Gastrocnemius medialis (tissue), 4 donors: ENCODE results near the gene CACNA1C. TPM values are rescaled to one million over a fixed set of nuclear protein-coding genes. Genes with fewer than 3 reads are reported as not detected.

Source experiments
- ATAC-seq, 2 donors: fragments of 150-250 bp; one replicate each; pipeline ENCODE4 v1.9.1; 2016
- DNase-seq, 2 donors: peaks; one replicate each; pipeline ENCODE4 v3.0.0-alpha.2; 2019
- H3K27ac ChIP-seq, 4 donors: fragments of 200-600 bp; sonication (generic); 1 replicate in 1 of 4; 2 replicates in 3 of 4; pipeline ENCODE4 v1.5.1; 2016 to 2018; ENCODE audit warnings: mild to moderate bottlenecking in 2 of 4, moderate library complexity in 1 of 4
- H3K27me3 ChIP-seq, 3 donors: fragments of 200-600 bp; sonication (generic) in 2 of 3; 1 replicate in 1 of 3; 2 replicates in 2 of 3; pipeline versions ENCODE4 v1.5.1 to v1.6.0; 2016 to 2019; ENCODE audit warnings: mild to moderate bottlenecking in 1 of 3, moderate library complexity in 1 of 3
- H3K36me3 ChIP-seq, 2 donors: fragments of 200-600 bp; sonication (generic) in 1 of 2; one replicate each; pipeline ENCODE4 v1.5.1; 2017 to 2018
- H3K4me1 ChIP-seq, 2 donors: fragments of 200-600 bp; sonication (generic) in 1 of 2; one replicate each; pipeline ENCODE4 v1.5.1; 2016 to 2017; ENCODE audit warnings: mild to moderate bottlenecking in 2 of 2
- H3K4me3 ChIP-seq, 4 donors: fragments of 200-600 bp; sonication (generic) in 3 of 4; 1 replicate in 1 of 4; 2 replicates in 3 of 4; pipeline ENCODE4 v1.5.1; 2016 to 2019; ENCODE audit warnings: mild to moderate bottlenecking in 2 of 4
- H3K9me3 ChIP-seq, 3 donors: fragments of 200-600 bp; sonication (generic) in 2 of 3; 1 replicate in 1 of 3; 2 replicates in 2 of 3; pipeline ENCODE4 v1.5.1; 2016 to 2019
- POLR2A ChIP-seq, 2 donors: fragments of 450-650 bp; IDR thresholded peaks; one replicate each; pipeline ENCODE4 v1.6.1; 2017; ENCODE audit warnings: antibody characterized with exemption in 2 of 2, mild to moderate bottlenecking in 2 of 2, moderate library complexity in 2 of 2
- in situ Hi-C, 4 donors: fragments of 200-750 bp; cut with MboI; loops; one replicate each; pipeline versions ENCODE4 v1.15.0 to v1.8.0; 2017; ENCODE audit warnings: low sequenced_read_pairs in 4 of 4
- intact Hi-C: fragments of 100-400 bp; cut with DNase I; formaldehyde crosslinking; loops from one replicate; pipeline ENCODE4 v1.15.1; 2023; ENCODE audit warnings: low total_unique reads
- total RNA-seq, 4 donors: library from RNA; depleted of rRNA; stranded (reverse); fragments of >200 nt; gene quantifications; one replicate each; pipeline versions ENCODE4 v1.1.0 to v1.2.3, GENCODE V29; 2016
- TF ChIP-seq, protein P1 (sequence below), 5 experiments: fragments of 450-650 bp in 3 of 5; fragments of 200-600 bp in 2 of 5; sonication (generic) in 2 of 5; IDR thresholded peaks in 4 of 5; conservative IDR thresholded peaks in 1 of 5; 1 replicate in 4 of 5; 2 replicates in 1 of 5; pipeline ENCODE4 v1.5.1; 2016 to 2019; ENCODE audit warnings: antibody characterized with exemption in 5 of 5, mild to moderate bottlenecking in 3 of 5, moderate library complexity in 3 of 5

Gene CACNA1C
- total RNA-seq, 4 donors from 2014 or later, result 0.80 to 1.8 (median 0.91) TPM

DNA sequence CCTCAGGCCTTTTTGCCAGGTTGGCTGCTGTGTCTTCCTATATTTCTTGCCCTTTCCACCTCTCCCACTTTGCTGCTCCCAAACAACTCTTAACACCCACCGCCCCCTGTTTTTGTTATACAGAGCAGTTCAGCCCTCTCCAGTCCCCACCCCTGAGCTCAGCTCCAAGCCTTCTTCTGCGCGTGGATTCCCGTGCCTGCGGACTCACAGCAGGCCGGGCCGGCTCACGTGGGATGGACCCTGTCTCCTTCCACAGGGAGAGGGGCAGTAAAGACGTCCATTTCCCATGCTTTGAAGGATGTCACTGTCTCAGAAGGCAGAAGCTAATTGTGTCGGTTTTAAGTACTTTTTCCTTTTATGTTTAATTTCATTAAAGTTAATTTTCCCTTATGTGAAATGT is 139.4 kb downstream of the CACNA1C start:
- H3K9me3 ChIP-seq, result no peaks in the 10 kb centered on the region
- intact Hi-C loops (no loop called here), in situ Hi-C loops (no loop called here)
- no peak overlapping the region for H3K27ac ChIP-seq
- DNase-seq (no peak), ATAC-seq (no peak)
- peaks cover 0 to 4% (median 0%) of the 10 kb centered on the region in 3 donors for H3K27me3 ChIP-seq
- H3K4me3 ChIP-seq, result no peak overlapping the region
- no peaks in the 10 kb centered on the region for H3K4me1 ChIP-seq
- no peak for TF ChIP-seq POLR2A (IDR thresholded peaks at IDR 0.05)
- TF ChIP-seq, protein P1, sequence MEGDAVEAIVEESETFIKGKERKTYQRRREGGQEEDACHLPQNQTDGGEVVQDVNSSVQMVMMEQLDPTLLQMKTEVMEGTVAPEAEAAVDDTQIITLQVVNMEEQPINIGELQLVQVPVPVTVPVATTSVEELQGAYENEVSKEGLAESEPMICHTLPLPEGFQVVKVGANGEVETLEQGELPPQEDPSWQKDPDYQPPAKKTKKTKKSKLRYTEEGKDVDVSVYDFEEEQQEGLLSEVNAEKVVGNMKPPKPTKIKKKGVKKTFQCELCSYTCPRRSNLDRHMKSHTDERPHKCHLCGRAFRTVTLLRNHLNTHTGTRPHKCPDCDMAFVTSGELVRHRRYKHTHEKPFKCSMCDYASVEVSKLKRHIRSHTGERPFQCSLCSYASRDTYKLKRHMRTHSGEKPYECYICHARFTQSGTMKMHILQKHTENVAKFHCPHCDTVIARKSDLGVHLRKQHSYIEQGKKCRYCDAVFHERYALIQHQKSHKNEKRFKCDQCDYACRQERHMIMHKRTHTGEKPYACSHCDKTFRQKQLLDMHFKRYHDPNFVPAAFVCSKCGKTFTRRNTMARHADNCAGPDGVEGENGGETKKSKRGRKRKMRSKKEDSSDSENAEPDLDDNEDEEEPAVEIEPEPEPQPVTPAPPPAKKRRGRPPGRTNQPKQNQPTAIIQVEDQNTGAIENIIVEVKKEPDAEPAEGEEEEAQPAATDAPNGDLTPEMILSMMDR (IDR thresholded peaks at IDR 0.05 in 4 of 5, conservative IDR thresholded peaks at IDR 0.05 in 1 of 5), result no peak
- no peaks in the 10 kb centered on the region for H3K36me3 ChIP-seq

DNA sequence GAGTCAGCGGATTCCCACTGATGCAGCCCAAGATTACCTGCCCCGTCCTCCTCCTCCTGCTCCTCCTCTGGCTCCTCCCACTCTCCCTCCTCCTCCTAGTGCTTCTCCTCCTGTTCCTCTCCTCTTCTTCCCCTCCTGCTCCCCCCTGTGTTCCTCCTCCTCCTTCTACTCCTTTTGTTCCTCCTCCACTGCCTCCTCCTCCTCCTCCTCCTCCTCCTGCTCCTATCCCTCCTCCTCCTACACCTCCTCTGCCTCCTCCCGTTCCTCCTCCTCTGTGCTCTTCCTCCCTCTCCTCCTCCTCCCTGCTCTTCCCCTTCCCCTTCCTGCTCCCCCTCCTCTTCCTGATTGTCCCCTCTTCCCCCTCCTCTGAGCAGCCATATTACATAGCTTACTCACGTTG is 141.3 kb downstream of the CACNA1C start:
- H3K4me3 ChIP-seq, result no peak overlapping the region
- intact Hi-C loops (no loop called here), in situ Hi-C loops (no loop called here)
- TF ChIP-seq, protein P1 (IDR thresholded peaks at IDR 0.05 in 4 of 5, conservative IDR thresholded peaks at IDR 0.05 in 1 of 5), result no peak
- no peak for TF ChIP-seq POLR2A (IDR thresholded peaks at IDR 0.05)
- H3K27me3 ChIP-seq, result peaks cover 0 to 6% (median 4%) of the 10 kb centered on the region in 3 donors
- ATAC-seq (no peak), DNase-seq (no peak)
- H3K4me1 ChIP-seq, result no peaks in the 10 kb centered on the region
- H3K36me3 ChIP-seq, result no peaks in the 10 kb centered on the region
- H3K27ac ChIP-seq, result peak overlapping the region in 3 of 4 donors; percentile 45 to 63 (median 51)
- no peaks in the 10 kb centered on the region for H3K9me3 ChIP-seq

DNA sequence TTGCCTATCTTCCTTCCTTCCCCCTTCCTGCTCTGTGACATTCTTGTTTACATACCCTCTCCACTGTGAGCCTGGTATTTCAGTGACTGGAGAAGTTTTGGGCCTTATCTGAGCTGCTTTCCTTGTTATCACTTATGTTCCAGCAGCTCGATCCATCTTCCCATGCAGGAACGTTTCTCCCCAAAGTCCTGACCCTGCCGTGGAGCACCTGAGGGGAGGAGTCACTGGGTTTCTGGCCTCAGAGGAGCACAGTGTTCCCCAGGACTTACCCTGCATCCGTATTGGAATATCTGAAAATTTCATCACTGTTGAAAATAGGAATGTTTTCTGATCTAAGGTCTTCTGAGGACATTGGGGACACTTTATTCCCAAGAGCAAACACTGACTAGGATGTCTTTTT is 141.8 kb downstream of the CACNA1C start:
- no peak overlapping the region for H3K4me3 ChIP-seq
- peak overlapping the region in 3 of 4 donors; percentile 45 to 63 (median 51) for H3K27ac ChIP-seq
- TF ChIP-seq, protein P1 (IDR thresholded peaks at IDR 0.05 in 4 of 5, conservative IDR thresholded peaks at IDR 0.05 in 1 of 5), result no peak
- TF ChIP-seq POLR2A (IDR thresholded peaks at IDR 0.05), result no peak
- intact Hi-C loops, result no loop called here
- no peaks in the 10 kb centered on the region for H3K36me3 ChIP-seq
- ATAC-seq (peak; percentile 24 to 50), DNase-seq (no peak)
- H3K9me3 ChIP-seq, result no peaks in the 10 kb centered on the region
- no peaks in the 10 kb centered on the region for H3K4me1 ChIP-seq
- H3K27me3 ChIP-seq, result peaks cover 0 to 6% (median 4%) of the 10 kb centered on the region in 3 donors
- in situ Hi-C loops, result no loop called here

DNA sequence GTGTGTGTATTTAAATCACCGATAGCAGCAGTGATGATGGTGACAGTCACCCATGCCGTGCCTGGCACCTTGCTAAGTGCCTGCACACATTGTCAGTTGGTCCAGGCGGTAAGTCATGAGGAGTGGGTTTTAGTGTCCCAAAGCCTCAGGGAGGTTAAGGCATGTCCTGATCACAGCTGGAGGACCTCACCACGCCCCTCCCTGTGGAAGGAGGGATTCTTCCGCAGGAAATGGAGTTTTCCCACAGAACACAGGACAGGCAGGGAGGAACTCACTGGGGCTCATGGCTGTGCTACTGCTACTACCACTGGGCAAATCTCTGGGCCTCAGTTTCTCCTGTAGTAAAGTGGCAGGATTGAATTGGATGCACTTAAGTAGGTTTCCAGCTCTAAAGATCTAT is 142.3 kb downstream of the CACNA1C start:
- ATAC-seq (peak in 1 of 2 donors; percentile 6), DNase-seq (no peak)
- Histone ChIP-seq H3K36me3 (no peaks in the 10 kb centered on the region), H3K9me3 (no peaks in the 10 kb centered on the region), H3K4me3 (no peak overlapping the region), H3K4me1 (no peaks in the 10 kb centered on the region), H3K27me3 (peaks cover 0 to 6% (median 4%) of the 10 kb centered on the region in 3 donors), H3K27ac (peak overlapping the region in 3 of 4 donors; percentile 43 to 58 (median 57))
- intact Hi-C loops, result no loop called here
- in situ Hi-C loops, result no loop called here
- no peak for TF ChIP-seq POLR2A (IDR thresholded peaks at IDR 0.05)
- TF ChIP-seq, protein P1 (IDR thresholded peaks at IDR 0.05 in 4 of 5, conservative IDR thresholded peaks at IDR 0.05 in 1 of 5), result no peak

DNA sequence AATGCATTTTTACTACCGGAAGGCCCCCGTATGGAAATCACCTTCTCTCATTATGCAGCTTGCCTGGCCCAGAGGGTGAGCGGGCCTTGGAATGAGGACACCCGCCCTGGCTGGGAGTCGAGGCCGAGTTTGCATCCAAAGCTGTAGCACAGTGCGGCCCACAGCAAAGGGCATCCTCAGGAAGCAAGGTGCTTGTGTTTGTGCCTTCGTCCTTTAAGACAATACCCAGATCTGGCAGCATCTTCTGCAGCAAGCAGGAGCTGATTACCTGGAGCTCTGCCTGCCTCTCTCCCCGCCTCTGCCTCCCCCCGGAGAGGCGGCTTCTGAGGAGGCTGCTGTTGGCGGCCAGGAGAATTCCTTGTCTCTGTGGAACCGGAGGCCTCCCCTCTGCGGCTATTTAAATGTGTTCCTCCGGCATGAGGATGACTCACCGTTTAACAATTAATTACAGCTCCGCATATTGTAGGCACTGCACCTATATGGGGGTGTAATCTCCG is 145.3 kb downstream of the CACNA1C start:
- Histone ChIP-seq H3K9me3 (no peaks in the 10 kb centered on the region), H3K4me3 (no peak overlapping the region), H3K4me1 (no peaks in the 10 kb centered on the region), H3K27ac (no peak overlapping the region), H3K27me3 (peaks cover 0 to 6% (median 4%) of the 10 kb centered on the region in 3 donors), H3K36me3 (no peaks in the 10 kb centered on the region)
- intact Hi-C loops (no loop called here), in situ Hi-C loops (no loop called here)
- DNase-seq (no peak), ATAC-seq (no peak)
- TF ChIP-seq, protein P1 (IDR thresholded peaks at IDR 0.05 in 4 of 5, conservative IDR thresholded peaks at IDR 0.05 in 1 of 5), result no peak
- TF ChIP-seq POLR2A (IDR thresholded peaks at IDR 0.05), result no peak
